Mesothelial cell of epicardium (in vitro differentiated cells): ENCODE data around the gene RCOR3. TPM values are rescaled to one million over a fixed set of nuclear protein-coding genes. Genes with fewer than 3 reads are reported as not detected.

Experiments
- DNase-seq, 2 experiments: peaks; one replicate each; pipeline ENCODE4 v3.0.0; 2021; ENCODE audit warnings: low spot score in 2 of 2; ENCODE audit not compliant: unreplicated experiment in 2 of 2
- H3K27ac Mint-ChIP-seq: 2 replicates; pipeline ENCODE4 v1.8.0; 2021; ENCODE audit warnings: mixed read lengths
- H3K27me3 Mint-ChIP-seq: 2 replicates; pipeline ENCODE4 v1.8.0; 2021; ENCODE audit warnings: low read depth, mixed read lengths
- H3K36me3 Mint-ChIP-seq: 2 replicates; pipeline ENCODE4 v1.8.0; 2021; ENCODE audit warnings: mixed read lengths
- H3K4me1 Mint-ChIP-seq: 2 replicates; pipeline ENCODE4 v1.8.0; 2021; ENCODE audit warnings: mixed read lengths
- H3K4me3 Mint-ChIP-seq: 2 replicates; pipeline ENCODE4 v1.8.0; 2021; ENCODE audit warnings: mild to moderate bottlenecking, moderate library complexity, mixed read lengths
- H3K9me3 Mint-ChIP-seq: 2 replicates; pipeline ENCODE4 v1.8.0; 2021; ENCODE audit warnings: mixed read lengths
- CTCF ChIP-seq: fragments of 200-600 bp; sonication (generic); IDR thresholded peaks from one replicate; pipeline ENCODE4 v1.5.0; 2021; ENCODE audit warnings: antibody characterized with exemption; ENCODE audit not compliant: unreplicated experiment
- total RNA-seq: library from RNA; stranded (reverse); gene quantifications from 3 replicates; pipeline ENCODE4 v1.2.1, GENCODE V29; 2021

RCOR3 gene
- total RNA-seq: 77.8 to 78.9 TPM (median 78.7 TPM) in 3 replicates

GRCh38 chr1:211258756-211259637, at the start of gene RCOR3:
Gene RCOR3 (plus strand): TSS chr1:211259366. CDS start chr1:211259561, 195 bp downstream.
- Mint-ChIP-seq H3K4me3 (peak within 1 kb of the TSS; percentile 87), H3K27ac (peak within 1 kb of the TSS; percentile 100), H3K9me3 (no peaks in the 10 kb centered on the region), H3K4me1 (peaks cover 27% of the 10 kb centered on the region), H3K27me3 (no peaks in the 10 kb centered on the region), H3K36me3 (peaks cover 5% of the 10 kb centered on the region)
- DNase-seq: peak; percentile 91 to 92
- TF ChIP-seq CTCF: peak; percentile 79

- Mint-ChIP-seq H3K27ac (no peak overlapping the region), H3K9me3 (peaks cover 14% of the 10 kb centered on the region), H3K36me3 (no peaks in the 10 kb centered on the region), H3K4me1 (no peaks in the 10 kb centered on the region), H3K27me3 (no peaks in the 10 kb centered on the region), H3K4me3 (no peak overlapping the region)
- no peak for TF ChIP-seq CTCF
- no peak for DNase-seq
These were observed 49.1 kb upstream of the RCOR3 start for GRCh38 chr1:211210052-211210451.

- Mint-ChIP-seq H3K27ac (no peak overlapping the region), H3K4me3 (no peak overlapping the region), H3K27me3 (peaks cover 2% of the 10 kb centered on the region), H3K4me1 (no peaks in the 10 kb centered on the region), H3K36me3 (no peaks in the 10 kb centered on the region), H3K9me3 (peaks cover 14% of the 10 kb centered on the region)
- no peak for TF ChIP-seq CTCF
- no peak for DNase-seq
These were observed 48.2 kb upstream of the RCOR3 start for GRCh38 chr1:211210965-211211364.

GRCh38 chr1:211213702-211214101, 45.5 kb upstream of the RCOR3 start:
- no peak overlapping the region for H3K27ac Mint-ChIP-seq
- H3K27me3 Mint-ChIP-seq: peaks cover 3% of the 10 kb centered on the region
- peaks cover 8% of the 10 kb centered on the region for H3K9me3 Mint-ChIP-seq
- no peaks in the 10 kb centered on the region for H3K36me3 Mint-ChIP-seq
- no peak overlapping the region for H3K4me3 Mint-ChIP-seq
- TF ChIP-seq CTCF: no peak
- no peaks in the 10 kb centered on the region for H3K4me1 Mint-ChIP-seq
- no peak for DNase-seq

- DNase-seq: no peak
- Mint-ChIP-seq H3K27ac (no peak overlapping the region), H3K36me3 (no peaks in the 10 kb centered on the region), H3K27me3 (peaks cover 3% of the 10 kb centered on the region), H3K4me1 (no peaks in the 10 kb centered on the region), H3K4me3 (no peak overlapping the region), H3K9me3 (peaks cover 8% of the 10 kb centered on the region)
- no peak for TF ChIP-seq CTCF
These were observed 43.6 kb upstream of the RCOR3 start for GRCh38 chr1:211215577-211215976.
